Liver (tissue), 9 donors: Measurements from ENCODE around the gene MT1M. TPM values are rescaled to one million over a fixed set of nuclear protein-coding genes. Genes with fewer than 3 reads are reported as not detected.
A peak's percentile ranks its signal among the peaks of the same experiment; 100 is the strongest.

Experiments used
- DNase-seq: peaks from one replicate; pipeline ENCODE4 v3.0.0-alpha.2; 2017; ENCODE audit warnings: low spot score
- H3K27ac ChIP-seq, 2 donors: one replicate each; pipeline ENCODE4 v1.7.0; 2013; ENCODE audit warnings: inconsistent platforms in 2 of 2, low read length in 2 of 2, control low read depth in 1 of 2, low read depth in 1 of 2, mild to moderate bottlenecking in 1 of 2
- H3K27me3 ChIP-seq, 4 donors: one replicate each; pipeline versions ENCODE4 v1.6.1 to v1.7.0; 2013; ENCODE audit warnings: low read length in 3 of 4, inconsistent platforms in 1 of 4, mild to moderate bottlenecking in 1 of 4, moderate library complexity in 1 of 4; ENCODE audit not compliant: control insufficient read depth in 4 of 4, insufficient read depth in 4 of 4
- H3K36me3 ChIP-seq, 4 donors: one replicate each; pipeline versions ENCODE4 v1.6.1 to v1.7.0; 2013; ENCODE audit warnings: low read length in 3 of 4, mild to moderate bottlenecking in 3 of 4, low read depth in 1 of 4, moderate library complexity in 1 of 4; ENCODE audit not compliant: control insufficient read depth in 4 of 4, insufficient read depth in 3 of 4
- H3K4me1 ChIP-seq, 4 donors: one replicate each; pipeline versions ENCODE4 v1.6.1 to v1.7.0; 2013; ENCODE audit warnings: low read length in 3 of 4, mild to moderate bottlenecking in 3 of 4, moderate library complexity in 1 of 4; ENCODE audit not compliant: control insufficient read depth in 4 of 4, insufficient read depth in 4 of 4
- H3K4me3 ChIP-seq, 3 donors: one replicate each; pipeline versions ENCODE4 v1.6.1 to v1.7.0; 2013; ENCODE audit warnings: low read length in 3 of 3, control low read depth in 1 of 3, low read depth in 1 of 3, mild to moderate bottlenecking in 1 of 3
- H3K9ac ChIP-seq, 2 donors: one replicate each; pipeline ENCODE4 v1.7.0; 2013; ENCODE audit warnings: low read length in 2 of 2, mild to moderate bottlenecking in 2 of 2, moderate library complexity in 2 of 2, control low read depth in 1 of 2, low read depth in 1 of 2
- H3K9me3 ChIP-seq, 4 donors: one replicate each; pipeline versions ENCODE4 v1.6.1 to v1.7.0; 2013; ENCODE audit warnings: low read length in 3 of 4; ENCODE audit not compliant: control insufficient read depth in 4 of 4
- EGR1 ChIP-seq, 2 donors: IDR thresholded peaks; 2 replicates each; pipeline ENCODE4 v1.6.1; 2016 to 2018; ENCODE audit warnings: antibody characterized with exemption in 2 of 2, low read depth in 2 of 2
- FOXA1 ChIP-seq: IDR thresholded peaks from 2 replicates; pipeline ENCODE4 v1.6.1; 2016; ENCODE audit warnings: antibody characterized with exemption
- FOXA2 ChIP-seq: IDR thresholded peaks from 2 replicates; pipeline ENCODE4 v1.6.1; 2016; ENCODE audit warnings: antibody characterized with exemption
- GABPA ChIP-seq, 2 donors: IDR thresholded peaks in 1 of 2; conservative IDR thresholded peaks in 1 of 2; 2 replicates each; pipeline ENCODE4 v1.6.1; 2016; ENCODE audit warnings: antibody characterized with exemption in 2 of 2, mild to moderate bottlenecking in 1 of 2, moderate library complexity in 1 of 2
- HNF4A ChIP-seq, 2 donors: conservative IDR thresholded peaks; 2 replicates each; pipeline ENCODE4 v1.6.1; 2016; ENCODE audit warnings: antibody characterized with exemption in 2 of 2, mild to moderate bottlenecking in 2 of 2
- HNF4G ChIP-seq: IDR thresholded peaks from 2 replicates; pipeline ENCODE4 v1.6.1; 2016; ENCODE audit warnings: antibody characterized with exemption
- JUND ChIP-seq, 2 donors: IDR thresholded peaks; 2 replicates each; pipeline ENCODE4 v1.6.1; 2016; ENCODE audit warnings: antibody characterized with exemption in 2 of 2
- NR2F2 ChIP-seq: IDR thresholded peaks from 2 replicates; pipeline ENCODE4 v1.6.1; 2016; ENCODE audit warnings: antibody characterized with exemption
- RAD21 ChIP-seq, 2 donors: IDR thresholded peaks; 2 replicates each; pipeline ENCODE4 v1.6.1; 2016; ENCODE audit warnings: antibody characterized with exemption in 2 of 2, mild to moderate bottlenecking in 2 of 2
- RXRA ChIP-seq, 2 donors: IDR thresholded peaks; 2 replicates each; pipeline ENCODE4 v1.6.1; 2017 to 2018; ENCODE audit warnings: antibody characterized with exemption in 2 of 2, mild to moderate bottlenecking in 1 of 2
- SP1 ChIP-seq: IDR thresholded peaks from 2 replicates; pipeline ENCODE4 v1.6.1; 2018; ENCODE audit warnings: antibody characterized with exemption, mild to moderate bottlenecking
- TAF1 ChIP-seq: conservative IDR thresholded peaks from 2 replicates; pipeline ENCODE4 v1.6.1; 2016; ENCODE audit warnings: antibody characterized with exemption, mild to moderate bottlenecking
- YY1 ChIP-seq: IDR thresholded peaks from 2 replicates; pipeline ENCODE4 v1.6.1; 2016; ENCODE audit warnings: antibody characterized with exemption, mild to moderate bottlenecking
- WGBS: extraction: QIAGEN DNeasy Blood & Tissue Kit; methylation state at CpG from one replicate; pipeline ENCODE4 v1.1.7; 2013; 5-methylcytosine and 5-hydroxymethylcytosine counted together
- polyA plus RNA-seq, 2 donors: library from polyadenylated mRNA; stranded (reverse) in 1 of 2; unstranded in 1 of 2; fragments of 200-250 nt in 1 of 2; fragments of >200 nt in 1 of 2; fragmentation: Nextera tagmentation in 1 of 2; extraction: Ambion mirVana in 1 of 2; gene quantifications; one replicate each; pipeline versions ENCODE4 v1.2.1 to v1.2.3, GENCODE V29; 2013 to 2015
- total RNA-seq, 2 donors: library from RNA; depleted of rRNA; stranded (reverse); fragments of >200 nt; gene quantifications; one replicate each; pipeline ENCODE4 v1.2.3, GENCODE V29; 2014
- TF ChIP-seq, protein P1 (sequence below): IDR thresholded peaks from 2 replicates; pipeline ENCODE4 v1.6.1; 2016; ENCODE audit warnings: antibody characterized with exemption, mild to moderate bottlenecking
- TF ChIP-seq, protein P2 (sequence below): IDR thresholded peaks from 2 replicates; pipeline ENCODE4 v1.6.1; 2016; ENCODE audit warnings: antibody characterized with exemption
- TF ChIP-seq, protein P3 (sequence below): fragments of 150-350 bp; IDR thresholded peaks from 2 replicates; pipeline ENCODE4 v1.5.1; 2017; ENCODE audit warnings: improper control_type of control experiment, low read depth, low read length; ENCODE audit not compliant: missing input control
- TF ChIP-seq, protein P4 (sequence below): IDR thresholded peaks from 2 replicates; pipeline ENCODE4 v1.6.1; 2016; ENCODE audit warnings: antibody characterized with exemption
- TF ChIP-seq, protein P5 (sequence below): IDR thresholded peaks from 2 replicates; pipeline ENCODE4 v1.6.1; 2016; ENCODE audit warnings: antibody characterized with exemption
- donor health status: healthy.
- donor health status: healthy.
- donor health status: healthy.
- donor health status: healthy.
- donor health status: healthy.

MT1M gene
- total and polyA plus RNA-seq, 4 donors = 20.4 to 343 (median 194) TPM

DNA sequence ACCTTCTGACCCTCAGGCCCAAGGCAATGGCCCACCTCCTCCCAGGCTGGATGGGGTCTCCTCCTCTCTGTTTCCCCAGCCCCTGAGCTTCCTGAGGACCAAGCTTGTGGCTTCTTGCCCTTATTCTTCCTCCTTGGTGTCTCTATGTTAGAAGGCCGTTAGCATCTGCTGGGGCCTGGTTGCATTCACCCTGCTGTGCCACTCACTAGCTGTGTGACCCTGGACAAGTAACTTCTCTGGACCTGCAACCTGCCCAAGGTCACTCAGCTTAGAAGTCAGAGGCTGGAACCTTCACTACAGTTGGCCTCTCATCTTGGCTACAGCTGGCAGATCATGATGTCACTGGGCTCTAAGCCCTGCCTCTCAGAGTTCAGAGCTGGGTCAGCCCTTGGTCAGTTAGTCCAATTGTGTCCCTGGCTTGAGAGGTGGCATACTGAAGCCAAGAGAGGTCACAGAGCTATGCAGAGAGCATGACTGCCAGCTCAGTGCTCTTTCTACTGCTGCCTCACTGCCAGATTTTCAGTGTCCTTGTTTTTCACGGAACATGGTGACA is 21.1 kb upstream of the MT1M start:
- TF ChIP-seq HNF4G (peak; percentile 46), RXRA (IDR thresholded peaks at IDR 0.05) (peak; percentile 100), HNF4A (conservative IDR thresholded peaks at IDR 0.05) (peak; percentile 84 to 91), JUND (IDR thresholded peaks at IDR 0.05) (peak; percentile 94 to 95), EGR1 (IDR thresholded peaks at IDR 0.05; ENCODE audit: low read depth in 2 of 2) (peak; percentile 48 to 77), YY1 (peak; percentile 89), NR2F2 (peak; percentile 86), GABPA (IDR thresholded peaks at IDR 0.05 in 1 of 2, conservative IDR thresholded peaks at IDR 0.05 in 1 of 2) (peak in 1 of 2 donors; percentile 58), SP1 (peak; percentile 100), FOXA2 (peak; percentile 77), RAD21 (IDR thresholded peaks at IDR 0.05) (peak; percentile 59 to 68), TAF1 (peak; percentile 44), FOXA1 (peak; percentile 94)
- TF ChIP-seq, protein P1, sequence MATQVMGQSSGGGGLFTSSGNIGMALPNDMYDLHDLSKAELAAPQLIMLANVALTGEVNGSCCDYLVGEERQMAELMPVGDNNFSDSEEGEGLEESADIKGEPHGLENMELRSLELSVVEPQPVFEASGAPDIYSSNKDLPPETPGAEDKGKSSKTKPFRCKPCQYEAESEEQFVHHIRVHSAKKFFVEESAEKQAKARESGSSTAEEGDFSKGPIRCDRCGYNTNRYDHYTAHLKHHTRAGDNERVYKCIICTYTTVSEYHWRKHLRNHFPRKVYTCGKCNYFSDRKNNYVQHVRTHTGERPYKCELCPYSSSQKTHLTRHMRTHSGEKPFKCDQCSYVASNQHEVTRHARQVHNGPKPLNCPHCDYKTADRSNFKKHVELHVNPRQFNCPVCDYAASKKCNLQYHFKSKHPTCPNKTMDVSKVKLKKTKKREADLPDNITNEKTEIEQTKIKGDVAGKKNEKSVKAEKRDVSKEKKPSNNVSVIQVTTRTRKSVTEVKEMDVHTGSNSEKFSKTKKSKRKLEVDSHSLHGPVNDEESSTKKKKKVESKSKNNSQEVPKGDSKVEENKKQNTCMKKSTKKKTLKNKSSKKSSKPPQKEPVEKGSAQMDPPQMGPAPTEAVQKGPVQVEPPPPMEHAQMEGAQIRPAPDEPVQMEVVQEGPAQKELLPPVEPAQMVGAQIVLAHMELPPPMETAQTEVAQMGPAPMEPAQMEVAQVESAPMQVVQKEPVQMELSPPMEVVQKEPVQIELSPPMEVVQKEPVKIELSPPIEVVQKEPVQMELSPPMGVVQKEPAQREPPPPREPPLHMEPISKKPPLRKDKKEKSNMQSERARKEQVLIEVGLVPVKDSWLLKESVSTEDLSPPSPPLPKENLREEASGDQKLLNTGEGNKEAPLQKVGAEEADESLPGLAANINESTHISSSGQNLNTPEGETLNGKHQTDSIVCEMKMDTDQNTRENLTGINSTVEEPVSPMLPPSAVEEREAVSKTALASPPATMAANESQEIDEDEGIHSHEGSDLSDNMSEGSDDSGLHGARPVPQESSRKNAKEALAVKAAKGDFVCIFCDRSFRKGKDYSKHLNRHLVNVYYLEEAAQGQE = peak; percentile 90
- TF ChIP-seq, protein P2, sequence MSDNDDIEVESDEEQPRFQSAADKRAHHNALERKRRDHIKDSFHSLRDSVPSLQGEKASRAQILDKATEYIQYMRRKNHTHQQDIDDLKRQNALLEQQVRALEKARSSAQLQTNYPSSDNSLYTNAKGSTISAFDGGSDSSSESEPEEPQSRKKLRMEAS = peak; percentile 93
- TF ChIP-seq, protein P3, sequence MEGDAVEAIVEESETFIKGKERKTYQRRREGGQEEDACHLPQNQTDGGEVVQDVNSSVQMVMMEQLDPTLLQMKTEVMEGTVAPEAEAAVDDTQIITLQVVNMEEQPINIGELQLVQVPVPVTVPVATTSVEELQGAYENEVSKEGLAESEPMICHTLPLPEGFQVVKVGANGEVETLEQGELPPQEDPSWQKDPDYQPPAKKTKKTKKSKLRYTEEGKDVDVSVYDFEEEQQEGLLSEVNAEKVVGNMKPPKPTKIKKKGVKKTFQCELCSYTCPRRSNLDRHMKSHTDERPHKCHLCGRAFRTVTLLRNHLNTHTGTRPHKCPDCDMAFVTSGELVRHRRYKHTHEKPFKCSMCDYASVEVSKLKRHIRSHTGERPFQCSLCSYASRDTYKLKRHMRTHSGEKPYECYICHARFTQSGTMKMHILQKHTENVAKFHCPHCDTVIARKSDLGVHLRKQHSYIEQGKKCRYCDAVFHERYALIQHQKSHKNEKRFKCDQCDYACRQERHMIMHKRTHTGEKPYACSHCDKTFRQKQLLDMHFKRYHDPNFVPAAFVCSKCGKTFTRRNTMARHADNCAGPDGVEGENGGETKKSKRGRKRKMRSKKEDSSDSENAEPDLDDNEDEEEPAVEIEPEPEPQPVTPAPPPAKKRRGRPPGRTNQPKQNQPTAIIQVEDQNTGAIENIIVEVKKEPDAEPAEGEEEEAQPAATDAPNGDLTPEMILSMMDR = no peak
- TF ChIP-seq, protein P4, sequence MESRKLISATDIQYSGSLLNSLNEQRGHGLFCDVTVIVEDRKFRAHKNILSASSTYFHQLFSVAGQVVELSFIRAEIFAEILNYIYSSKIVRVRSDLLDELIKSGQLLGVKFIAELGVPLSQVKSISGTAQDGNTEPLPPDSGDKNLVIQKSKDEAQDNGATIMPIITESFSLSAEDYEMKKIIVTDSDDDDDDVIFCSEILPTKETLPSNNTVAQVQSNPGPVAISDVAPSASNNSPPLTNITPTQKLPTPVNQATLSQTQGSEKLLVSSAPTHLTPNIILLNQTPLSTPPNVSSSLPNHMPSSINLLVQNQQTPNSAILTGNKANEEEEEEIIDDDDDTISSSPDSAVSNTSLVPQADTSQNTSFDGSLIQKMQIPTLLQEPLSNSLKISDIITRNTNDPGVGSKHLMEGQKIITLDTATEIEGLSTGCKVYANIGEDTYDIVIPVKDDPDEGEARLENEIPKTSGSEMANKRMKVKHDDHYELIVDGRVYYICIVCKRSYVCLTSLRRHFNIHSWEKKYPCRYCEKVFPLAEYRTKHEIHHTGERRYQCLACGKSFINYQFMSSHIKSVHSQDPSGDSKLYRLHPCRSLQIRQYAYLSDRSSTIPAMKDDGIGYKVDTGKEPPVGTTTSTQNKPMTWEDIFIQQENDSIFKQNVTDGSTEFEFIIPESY = peak; percentile 88
- TF ChIP-seq, protein P5, sequence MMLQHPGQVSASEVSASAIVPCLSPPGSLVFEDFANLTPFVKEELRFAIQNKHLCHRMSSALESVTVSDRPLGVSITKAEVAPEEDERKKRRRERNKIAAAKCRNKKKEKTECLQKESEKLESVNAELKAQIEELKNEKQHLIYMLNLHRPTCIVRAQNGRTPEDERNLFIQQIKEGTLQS = peak; percentile 83
- peak overlapping the region; percentile 84 to 98 for H3K9ac ChIP-seq
- no peaks in the 10 kb centered on the region for H3K36me3 ChIP-seq
- WGBS = 27% methylated on average over 2 of the region's 2 CpGs
- H3K27ac ChIP-seq = peak overlapping the region; percentile 98 to 99
- no peaks in the 10 kb centered on the region for H3K27me3 ChIP-seq
- H3K4me3 ChIP-seq = peak overlapping the region in 2 of 3 donors; percentile 88 to 90
- no peaks in the 10 kb centered on the region for H3K9me3 ChIP-seq
- H3K4me1 ChIP-seq = peaks cover 0 to 27% (median 7%) of the 10 kb centered on the region in 4 donors
- DNase-seq = no peak
